Measurements from ENCODE around the gene ACBD4.

DNA sequence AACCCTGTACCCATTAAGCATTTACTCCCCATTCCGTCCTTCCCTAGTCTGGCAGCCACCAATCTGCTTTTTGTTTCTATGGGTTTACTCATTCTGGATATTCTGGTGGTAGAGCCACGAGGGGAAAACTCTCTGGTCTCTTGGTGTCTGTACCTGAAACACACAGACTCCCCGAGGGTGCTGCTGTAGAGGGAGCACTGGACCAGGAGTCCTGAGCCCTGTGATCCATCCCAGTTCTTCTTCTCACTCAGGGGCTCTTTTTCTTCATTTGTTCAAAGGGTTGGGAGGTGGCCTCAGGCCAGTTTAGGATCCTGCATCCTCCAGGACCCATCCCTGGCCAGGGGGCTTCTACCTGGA, 40.2 kb downstream of the ACBD4 start:
- TF ChIP-seq, protein P1, sequence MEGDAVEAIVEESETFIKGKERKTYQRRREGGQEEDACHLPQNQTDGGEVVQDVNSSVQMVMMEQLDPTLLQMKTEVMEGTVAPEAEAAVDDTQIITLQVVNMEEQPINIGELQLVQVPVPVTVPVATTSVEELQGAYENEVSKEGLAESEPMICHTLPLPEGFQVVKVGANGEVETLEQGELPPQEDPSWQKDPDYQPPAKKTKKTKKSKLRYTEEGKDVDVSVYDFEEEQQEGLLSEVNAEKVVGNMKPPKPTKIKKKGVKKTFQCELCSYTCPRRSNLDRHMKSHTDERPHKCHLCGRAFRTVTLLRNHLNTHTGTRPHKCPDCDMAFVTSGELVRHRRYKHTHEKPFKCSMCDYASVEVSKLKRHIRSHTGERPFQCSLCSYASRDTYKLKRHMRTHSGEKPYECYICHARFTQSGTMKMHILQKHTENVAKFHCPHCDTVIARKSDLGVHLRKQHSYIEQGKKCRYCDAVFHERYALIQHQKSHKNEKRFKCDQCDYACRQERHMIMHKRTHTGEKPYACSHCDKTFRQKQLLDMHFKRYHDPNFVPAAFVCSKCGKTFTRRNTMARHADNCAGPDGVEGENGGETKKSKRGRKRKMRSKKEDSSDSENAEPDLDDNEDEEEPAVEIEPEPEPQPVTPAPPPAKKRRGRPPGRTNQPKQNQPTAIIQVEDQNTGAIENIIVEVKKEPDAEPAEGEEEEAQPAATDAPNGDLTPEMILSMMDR (IDR thresholded peaks at IDR 0.05 in 8 of 11, conservative IDR thresholded peaks at IDR 0.05 in 3 of 11), result no peak
- TF ChIP-seq POLR2AphosphoS5 (IDR thresholded peaks at IDR 0.05) (no peak), POLR2A (IDR thresholded peaks at IDR 0.05) (no peak)

Measured in spleen (tissue), 7 donors.